Measurements from ENCODE around the gene DAAM2. TPM values are rescaled to one million over a fixed set of nuclear protein-coding genes. Genes with fewer than 3 reads are reported as not detected.

DAAM2 gene
- total RNA-seq, 2 donors from 2014 or later = not detected

GRCh38 chr6:39851331-39851730 lies 59.2 kb downstream of the DAAM2 start:
- DNase-seq (ENCODE audit: low spot score) (no peak), ATAC-seq (no peak)
- no peaks in the 10 kb centered on the region for H3K9me3 Mint-ChIP-seq
- H3K27ac Mint-ChIP-seq = no peak overlapping the region
- no peaks in the 10 kb centered on the region for H3K36me3 Mint-ChIP-seq
- H3K4me1 Mint-ChIP-seq (ENCODE audit: low read depth in 2 of 2) = no peaks in the 10 kb centered on the region
- H3K4me3 Mint-ChIP-seq = no peak overlapping the region
- H3K27me3 Mint-ChIP-seq = peaks cover 12 to 16% of the 10 kb centered on the region in 2 donors

- no peak overlapping the region for H3K27ac Mint-ChIP-seq
- no peaks in the 10 kb centered on the region for H3K9me3 Mint-ChIP-seq
- no peaks in the 10 kb centered on the region for H3K4me1 Mint-ChIP-seq (ENCODE audit: low read depth in 2 of 2)
- peaks cover 12 to 16% of the 10 kb centered on the region in 2 donors for H3K27me3 Mint-ChIP-seq
- no peaks in the 10 kb centered on the region for H3K36me3 Mint-ChIP-seq
- ATAC-seq (no peak), DNase-seq (ENCODE audit: low spot score) (no peak)
- no peak overlapping the region for H3K4me3 Mint-ChIP-seq
Measured at GRCh38 chr6:39852324-39852723, 60.1 kb downstream of the DAAM2 start.

- no peaks in the 10 kb centered on the region for H3K36me3 Mint-ChIP-seq
- no peak overlapping the region for H3K4me3 Mint-ChIP-seq
- no peaks in the 10 kb centered on the region for H3K9me3 Mint-ChIP-seq
- DNase-seq (ENCODE audit: low spot score) (no peak), ATAC-seq (no peak)
- H3K4me1 Mint-ChIP-seq (ENCODE audit: low read depth in 2 of 2) = no peaks in the 10 kb centered on the region
- peaks cover 22 to 29% of the 10 kb centered on the region in 2 donors for H3K27me3 Mint-ChIP-seq
- H3K27ac Mint-ChIP-seq = no peak overlapping the region
Measured at GRCh38 chr6:39853604-39854003, 61.4 kb downstream of the DAAM2 start.

- no peaks in the 10 kb centered on the region for H3K4me1 Mint-ChIP-seq (ENCODE audit: low read depth in 2 of 2)
- H3K9me3 Mint-ChIP-seq = no peaks in the 10 kb centered on the region
- ATAC-seq = no peak
- no peaks in the 10 kb centered on the region for H3K36me3 Mint-ChIP-seq
- no peak overlapping the region for H3K4me3 Mint-ChIP-seq
- H3K27ac Mint-ChIP-seq = no peak overlapping the region
- DNase-seq (ENCODE audit: low spot score) = no peak
- peaks cover 28 to 40% of the 10 kb centered on the region in 2 donors for H3K27me3 Mint-ChIP-seq
Measured at GRCh38 chr6:39855356-39855995, 63.3 kb downstream of the DAAM2 start.

- ATAC-seq (no peak), DNase-seq (ENCODE audit: low spot score) (no peak)
- Mint-ChIP-seq H3K4me3 (no peak overlapping the region), H3K27me3 (peaks cover 37 to 51% of the 10 kb centered on the region in 2 donors), H3K36me3 (no peaks in the 10 kb centered on the region), H3K27ac (no peak overlapping the region), H3K9me3 (no peaks in the 10 kb centered on the region), H3K4me1 (ENCODE audit: low read depth in 2 of 2) (no peaks in the 10 kb centered on the region)
Measured at GRCh38 chr6:39859025-39859424, 66.8 kb downstream of the DAAM2 start.

- Mint-ChIP-seq H3K4me1 (ENCODE audit: low read depth in 2 of 2) (no peaks in the 10 kb centered on the region), H3K27ac (no peak overlapping the region), H3K27me3 (peaks cover 34 to 44% of the 10 kb centered on the region in 2 donors), H3K4me3 (no peak overlapping the region), H3K36me3 (no peaks in the 10 kb centered on the region), H3K9me3 (no peaks in the 10 kb centered on the region)
- no peak for ATAC-seq
- no peak for DNase-seq (ENCODE audit: low spot score)
Measured at GRCh38 chr6:39861663-39862062, 69.5 kb downstream of the DAAM2 start.

GRCh38 chr6:39865011-39865888 lies 73.1 kb downstream of the DAAM2 start:
- Mint-ChIP-seq H3K4me1 (ENCODE audit: low read depth in 2 of 2) (no peaks in the 10 kb centered on the region), H3K4me3 (no peak overlapping the region), H3K27ac (no peak overlapping the region), H3K36me3 (no peaks in the 10 kb centered on the region), H3K9me3 (no peaks in the 10 kb centered on the region), H3K27me3 (peaks cover 20 to 30% of the 10 kb centered on the region in 2 donors)
- ATAC-seq = no peak
- DNase-seq (ENCODE audit: low spot score) = peak; percentile 79

- no peaks in the 10 kb centered on the region for H3K9me3 Mint-ChIP-seq
Measured at GRCh38 chr6:39867592-39867991, 75.4 kb downstream of the DAAM2 start.

GRCh38 chr6:39870950-39871349 lies 78.8 kb downstream of the DAAM2 start:
- Mint-ChIP-seq H3K36me3 (no peaks in the 10 kb centered on the region), H3K27me3 (peaks cover 15 to 29% of the 10 kb centered on the region in 2 donors), H3K9me3 (no peaks in the 10 kb centered on the region), H3K4me3 (no peak overlapping the region), H3K4me1 (ENCODE audit: low read depth in 2 of 2) (no peaks in the 10 kb centered on the region), H3K27ac (no peak overlapping the region)
- ATAC-seq = no peak
- DNase-seq (ENCODE audit: low spot score) = no peak

More at GRCh38 chr6:39867592-39867991, 75.4 kb downstream of the DAAM2 start:
- no peak for DNase-seq (ENCODE audit: low spot score)
- H3K27ac Mint-ChIP-seq = no peak overlapping the region
- H3K4me3 Mint-ChIP-seq = no peak overlapping the region
- H3K4me1 Mint-ChIP-seq (ENCODE audit: low read depth in 2 of 2) = no peaks in the 10 kb centered on the region
- no peaks in the 10 kb centered on the region for H3K36me3 Mint-ChIP-seq
- ATAC-seq = peak in 1 of 2 donors; percentile 35
- peaks cover 13 to 22% of the 10 kb centered on the region in 2 donors for H3K27me3 Mint-ChIP-seq

GRCh38 chr6:39873439-39873838 lies 81.3 kb downstream of the DAAM2 start:
- H3K4me1 Mint-ChIP-seq (ENCODE audit: low read depth in 2 of 2) = no peaks in the 10 kb centered on the region
- DNase-seq (ENCODE audit: low spot score) = no peak
- H3K9me3 Mint-ChIP-seq = no peaks in the 10 kb centered on the region
- peaks cover 18 to 36% of the 10 kb centered on the region in 2 donors for H3K27me3 Mint-ChIP-seq
- no peaks in the 10 kb centered on the region for H3K36me3 Mint-ChIP-seq
- no peak overlapping the region for H3K27ac Mint-ChIP-seq
- no peak for ATAC-seq
- no peak overlapping the region for H3K4me3 Mint-ChIP-seq

- no peak overlapping the region for H3K27ac Mint-ChIP-seq
- peaks cover 18 to 33% of the 10 kb centered on the region in 2 donors for H3K27me3 Mint-ChIP-seq
- H3K4me3 Mint-ChIP-seq = no peak overlapping the region
- no peaks in the 10 kb centered on the region for H3K36me3 Mint-ChIP-seq
- ATAC-seq (no peak), DNase-seq (ENCODE audit: low spot score) (no peak)
- H3K4me1 Mint-ChIP-seq (ENCODE audit: low read depth in 2 of 2) = no peaks in the 10 kb centered on the region
- H3K9me3 Mint-ChIP-seq = no peaks in the 10 kb centered on the region
Measured at GRCh38 chr6:39876111-39876510, 83.9 kb downstream of the DAAM2 start.

GRCh38 chr6:39876826-39877225 lies 84.7 kb downstream of the DAAM2 start:
- Mint-ChIP-seq H3K4me3 (no peak overlapping the region), H3K36me3 (no peaks in the 10 kb centered on the region), H3K27ac (no peak overlapping the region)

GRCh38 chr6:39879535-39879934 lies 87.4 kb downstream of the DAAM2 start:
- no peak for DNase-seq (ENCODE audit: low spot score)
- H3K4me1 Mint-ChIP-seq (ENCODE audit: low read depth in 2 of 2) = no peaks in the 10 kb centered on the region
- no peak for ATAC-seq
- no peaks in the 10 kb centered on the region for H3K9me3 Mint-ChIP-seq
- H3K36me3 Mint-ChIP-seq = no peaks in the 10 kb centered on the region
- peaks cover 6 to 17% of the 10 kb centered on the region in 2 donors for H3K27me3 Mint-ChIP-seq
- no peak overlapping the region for H3K4me3 Mint-ChIP-seq
- no peak overlapping the region for H3K27ac Mint-ChIP-seq

More at GRCh38 chr6:39876826-39877225, 84.7 kb downstream of the DAAM2 start:
- H3K4me1 Mint-ChIP-seq (ENCODE audit: low read depth in 2 of 2) = no peaks in the 10 kb centered on the region
- H3K9me3 Mint-ChIP-seq = no peaks in the 10 kb centered on the region
- peaks cover 14 to 27% of the 10 kb centered on the region in 2 donors for H3K27me3 Mint-ChIP-seq
- ATAC-seq (no peak), DNase-seq (ENCODE audit: low spot score) (no peak)

GRCh38 chr6:39880594-39880993 lies 88.4 kb downstream of the DAAM2 start:
- H3K27ac Mint-ChIP-seq = no peak overlapping the region
- H3K4me3 Mint-ChIP-seq = no peak overlapping the region
- H3K27me3 Mint-ChIP-seq = peaks cover 6 to 14% of the 10 kb centered on the region in 2 donors
- no peaks in the 10 kb centered on the region for H3K4me1 Mint-ChIP-seq (ENCODE audit: low read depth in 2 of 2)
- no peak for DNase-seq (ENCODE audit: low spot score)
- no peak for ATAC-seq
- no peaks in the 10 kb centered on the region for H3K36me3 Mint-ChIP-seq
- H3K9me3 Mint-ChIP-seq = no peaks in the 10 kb centered on the region

All from natural killer cell treated with Interleukin-12 subunit alpha and Interleukin-12 subunit beta and Interleukin-15 and Interleukin-18, amount 100 ng/mL, for 72 hours (primary cell).